ENCODE measurements around the gene ENTREP3.

ENTREP3 gene

GRCh38 chr1:155260276-155260675, 5.0 kb upstream of the ENTREP3 start:
- peaks cover 28% of the 10 kb centered on the region for H3F3A ChIP-seq (ENCODE audit: control insufficient read depth, insufficient read depth)
- no peak for TF ChIP-seq CTCF (IDR thresholded peaks at IDR 0.05; ENCODE audit: low read depth, low read length, poor library complexity, severe bottlenecking)
- no peak for TF ChIP-seq EZH2phosphoT487 (IDR thresholded peaks at IDR 0.05; ENCODE audit: borderline replicate concordance, low read length)
- H3K27me3 ChIP-seq (ENCODE audit: control insufficient read depth, low read length) = no peaks in the 10 kb centered on the region
- H3K27ac ChIP-seq (ENCODE audit: low read depth, low read length) = no peak overlapping the region
- no peak overlapping the region for H3K4me3 ChIP-seq (ENCODE audit: low read length)
- H3K4me1 ChIP-seq (ENCODE audit: control insufficient read depth, low read length) = peaks cover 27% of the 10 kb centered on the region
- H3K9me2 ChIP-seq (replicated peaks; ENCODE audit: control insufficient read depth, low read length) = no peaks in the 10 kb centered on the region
- peak overlapping the region; percentile 91; the same call in 1 of the 2 replicates for H3K4me2 ChIP-seq (ENCODE audit: low read length)
- no peaks in the 10 kb centered on the region for H4K20me1 ChIP-seq (ENCODE audit: control insufficient read depth, insufficient read depth, low read depth, low read length)
- peaks cover 67% of the 10 kb centered on the region for H3K36me3 ChIP-seq (ENCODE audit: control insufficient read depth, low read length)
- no peaks in the 10 kb centered on the region for H3K9me3 ChIP-seq (ENCODE audit: control insufficient read depth, insufficient read depth, low read length)
- peaks cover 21% of the 10 kb centered on the region for H3K79me2 ChIP-seq (ENCODE audit: control insufficient read depth, low read length)

DNA sequence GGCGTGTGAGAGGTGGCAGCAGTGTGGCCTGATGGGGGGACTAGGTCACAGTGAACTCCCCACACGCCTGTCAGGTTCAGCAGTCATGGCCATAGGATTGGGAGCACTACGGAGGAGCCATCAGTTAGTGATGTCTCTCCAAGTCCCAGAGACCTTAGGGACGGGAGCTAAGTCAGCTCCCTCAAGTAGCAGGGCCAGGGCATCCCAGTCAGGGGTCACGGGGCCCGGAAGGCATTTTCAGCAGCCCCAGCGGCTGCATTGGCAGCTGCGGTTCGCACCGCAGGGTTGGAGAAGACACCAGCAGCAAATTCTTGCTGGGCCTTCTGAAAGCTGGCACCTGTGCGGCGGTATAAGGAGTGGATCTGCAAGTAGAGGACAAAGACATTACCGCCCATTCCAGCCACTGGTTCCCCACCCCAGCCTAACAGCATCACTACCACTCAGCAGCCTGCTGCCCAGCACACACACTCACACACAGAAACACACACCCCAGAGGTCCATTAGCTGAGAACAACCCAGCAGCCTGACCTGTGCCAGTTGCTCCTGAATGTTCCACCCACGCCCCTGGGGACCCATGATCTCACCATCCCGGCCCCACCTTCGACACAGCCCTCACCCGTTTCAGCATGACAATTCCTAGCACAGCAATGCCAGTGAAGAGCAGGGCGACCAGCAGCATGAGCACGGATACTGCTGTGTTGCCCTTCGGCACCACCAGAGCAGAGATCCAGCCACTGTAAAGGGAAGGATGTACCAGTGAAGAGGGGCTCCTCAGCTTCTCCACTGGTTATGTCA, 972 bp upstream of the ENTREP3 start:
- Histone ChIP-seq H3K4me3 (ENCODE audit: low read length) (peak overlapping the region; percentile 95), H3K4me2 (ENCODE audit: low read length) (peak overlapping the region; percentile 98), H3F3A (ENCODE audit: control insufficient read depth, insufficient read depth) (peaks cover 10% of the 10 kb centered on the region; the same call in 1 of the 2 replicates), H3K9me3 (ENCODE audit: control insufficient read depth, insufficient read depth, low read length) (no peaks in the 10 kb centered on the region), H3K27me3 (ENCODE audit: control insufficient read depth, low read length) (no peaks in the 10 kb centered on the region), H3K36me3 (ENCODE audit: control insufficient read depth, low read length) (peaks cover 40% of the 10 kb centered on the region), H3K9me2 (replicated peaks; ENCODE audit: control insufficient read depth, low read length) (no peaks in the 10 kb centered on the region), H4K20me1 (ENCODE audit: control insufficient read depth, insufficient read depth, low read depth, low read length) (no peaks in the 10 kb centered on the region), H3K79me2 (ENCODE audit: control insufficient read depth, low read length) (peaks cover 25% of the 10 kb centered on the region), H3K27ac (ENCODE audit: low read depth, low read length) (no peak overlapping the region), H3K4me1 (ENCODE audit: control insufficient read depth, low read length) (peaks cover 36% of the 10 kb centered on the region)
- TF ChIP-seq EZH2phosphoT487 (IDR thresholded peaks at IDR 0.05; ENCODE audit: borderline replicate concordance, low read length) = no peak
- no peak for TF ChIP-seq CTCF (IDR thresholded peaks at IDR 0.05; ENCODE audit: low read depth, low read length, poor library complexity, severe bottlenecking)

- H3K36me3 ChIP-seq (ENCODE audit: control insufficient read depth, low read length) = peaks cover 33% of the 10 kb centered on the region
- H4K20me1 ChIP-seq (ENCODE audit: control insufficient read depth, insufficient read depth, low read depth, low read length) = no peaks in the 10 kb centered on the region
- H3K27ac ChIP-seq (ENCODE audit: low read depth, low read length) = peak overlapping the region; percentile 32; the same call in 1 of the 2 replicates
- H3K9me3 ChIP-seq (ENCODE audit: control insufficient read depth, insufficient read depth, low read length) = no peaks in the 10 kb centered on the region
- peak overlapping the region; percentile 98 for H3K4me2 ChIP-seq (ENCODE audit: low read length)
- peaks cover 11% of the 10 kb centered on the region for H3F3A ChIP-seq (ENCODE audit: control insufficient read depth, insufficient read depth)
- H3K4me1 ChIP-seq (ENCODE audit: control insufficient read depth, low read length) = peaks cover 38% of the 10 kb centered on the region
- peak overlapping the region; percentile 95 for H3K4me3 ChIP-seq (ENCODE audit: low read length)
- TF ChIP-seq EZH2phosphoT487 (IDR thresholded peaks at IDR 0.05; ENCODE audit: borderline replicate concordance, low read length) (no peak), CTCF (IDR thresholded peaks at IDR 0.05; ENCODE audit: low read depth, low read length, poor library complexity, severe bottlenecking) (no peak)
- H3K79me2 ChIP-seq (ENCODE audit: control insufficient read depth, low read length) = peaks cover 13% of the 10 kb centered on the region
- no peaks in the 10 kb centered on the region for H3K9me2 ChIP-seq (replicated peaks; ENCODE audit: control insufficient read depth, low read length)
- H3K27me3 ChIP-seq (ENCODE audit: control insufficient read depth, low read length) = no peaks in the 10 kb centered on the region
Observed at GRCh38 chr1:155254714-155255242, 505 bp downstream of the ENTREP3 start.

Measured in DOHH2 (cell line).